Heart right ventricle (tissue), 16 donors: ENCODE data around the gene PAX2. TPM values are rescaled to one million over a fixed set of nuclear protein-coding genes. Genes with fewer than 3 reads are reported as not detected.

Experiments
- ATAC-seq, 8 donors: fragments of 200-7000 bp; cut with Tn5 transposase; one replicate each; pipeline ENCODE4 v1.9.1; 2020; ENCODE audit warnings: mild to moderate bottlenecking in 8 of 8, moderate library complexity in 8 of 8, moderate number of reproducible peaks in 1 of 8
- DNase-seq, 2 donors: peaks; one replicate each; pipeline ENCODE4 v3.0.0-alpha.2; 2020
- H3K27ac ChIP-seq, 10 donors: fragments of 200-600 bp; sonication (generic) in 2 of 10; one replicate each; pipeline versions ENCODE4 v1.5.0 to v1.8.0; 2020 to 2022; ENCODE audit warnings: mild to moderate bottlenecking in 3 of 10
- H3K27me3 ChIP-seq, 7 donors: fragments of 200-600 bp; one replicate each; pipeline ENCODE4 v1.8.0; 2021 to 2022; ENCODE audit warnings: mild to moderate bottlenecking in 2 of 7
- H3K36me3 ChIP-seq, 9 donors: fragments of 200-600 bp; sonication (generic) in 1 of 9; one replicate each; pipeline versions ENCODE4 v1.5.0 to v1.8.0; 2020 to 2022; ENCODE audit warnings: mild to moderate bottlenecking in 2 of 9
- H3K4me1 ChIP-seq, 9 donors: fragments of 200-600 bp; sonication (generic) in 1 of 9; one replicate each; pipeline versions ENCODE4 v1.5.0 to v1.8.0; 2020 to 2022; ENCODE audit warnings: mild to moderate bottlenecking in 4 of 9
- H3K4me3 ChIP-seq, 10 donors: fragments of 200-600 bp; sonication (generic) in 2 of 10; one replicate each; pipeline versions ENCODE4 v1.5.0 to v1.8.0; 2020 to 2022; ENCODE audit warnings: mild to moderate bottlenecking in 7 of 10, moderate library complexity in 2 of 10
- H3K9me3 ChIP-seq, 11 donors: fragments of 200-600 bp in 10 of 11; sonication (generic) in 2 of 11; one replicate each; pipeline versions ENCODE4 v1.5.0 to v1.8.0; 2013 to 2022; ENCODE audit warnings: mild to moderate bottlenecking in 2 of 11, control low read depth in 1 of 11, moderate library complexity in 1 of 11
- WGBS, 2 donors: extraction: QIAGEN DNeasy Blood & Tissue Kit; methylation state at CpG; one replicate each; pipeline ENCODE4 v1.1.7; 2013; ENCODE audit warnings: inconsistent platforms in 1 of 2; 5-methylcytosine and 5-hydroxymethylcytosine counted together
- intact Hi-C, 10 donors: fragments of 100-400 bp; cut with DNase I; formaldehyde crosslinking; loops; one replicate each; pipeline versions ENCODE4 v1.11.1 to v1.14.2; 2022
- polyA plus RNA-seq, 2 donors: library from polyadenylated mRNA; stranded (reverse); fragments of 200-250 nt; gene quantifications; one replicate each; pipeline ENCODE4 v1.2.3, GENCODE V29; 2013
- total RNA-seq, 10 donors: library from RNA; stranded (reverse); fragmentation: NEBNext Ultra II Directional in 3 of 10; extraction: Animal tissue kit (Norgen Biotek cat#: 25700) in 3 of 10; gene quantifications; one replicate each; pipeline versions ENCODE4 v1.2.1 to v1.2.4, GENCODE V29; 2021 to 2023
- TF ChIP-seq, protein P1 (sequence below), 9 donors: fragments of 200-600 bp; sonication (generic) in 2 of 9; IDR thresholded peaks; one replicate each; pipeline versions ENCODE4 v1.5.0 to v1.8.0; 2021 to 2022; ENCODE audit warnings: antibody characterized with exemption in 9 of 9, mild to moderate bottlenecking in 5 of 9, moderate library complexity in 1 of 9
- donor health status: Arrhythmogenic right ventricular cardiomyopathy.
- donor health status: ischemic (EF 13 %, LVEDD 7.1; RV severe dilation, severe dysfunction).
- donor health status: healthy with polysubstance abuse.
- donor health status: DM: no; HTN: yes; CAD: no.
- donor health status: DM: no; HTN: no; CAD: no.
- donor health status: ischemic (EF 25% LVEDD 6.9; RV normal size, moderate dysfunction).
- donor health status: ischemic (EF 25% LVEDD 5.7; RV mildly dilated, moderate dysfunction).
- donor health status: healthy.
- donor health status: DM: yes; HTN: yes; CAD: no.
- donor health status: Ischemic cardiomyopathy.
- donor health status: ischemic (EF 35%, LVEDD 5.7; RV mildly dilated, moderate dysfunction).
- donor health status: nonischemic (EF 11% LVEDD 7.7; RV severe dilation, severe dysfunction).
- donor health status: DM: yes; HTN: yes; CAD: no.
- donor health status: PGD.
- donor health status: ischemic (EF 29% LVEDD 5.4; RV normal size, mild dysfunction).
- donor health status: nonischemic (EF 23%, LVEDD 6.1; RV moderate dilation, normal function).

PAX2 gene
- total and polyA plus RNA-seq, 12 donors = not detected

DNA sequence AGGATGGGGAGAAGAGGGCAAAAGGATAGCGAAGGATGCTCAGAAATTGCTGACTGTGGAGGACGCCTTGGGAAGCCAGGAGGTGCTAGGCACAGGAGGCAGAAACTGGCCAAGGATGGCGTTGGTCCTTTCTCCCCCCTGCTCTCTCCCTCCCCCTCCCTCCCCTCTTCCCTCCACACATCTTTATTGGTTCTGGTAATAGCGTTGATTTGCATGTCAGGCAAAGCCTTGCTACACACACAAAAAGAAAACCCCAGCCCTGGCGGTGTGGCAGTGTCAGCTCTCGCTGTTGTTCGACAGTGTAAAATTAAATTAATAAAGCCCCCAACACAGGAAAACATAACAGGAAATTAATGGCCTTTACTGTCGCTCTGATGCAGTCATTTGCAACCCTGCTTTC, 47.2 kb downstream of the PAX2 start:
- Histone ChIP-seq H3K27me3 (peaks cover 0 to 87% (median 63%) of the 10 kb centered on the region in 7 donors), H3K4me1 (no peaks in the 10 kb centered on the region), H3K9me3 (no peaks in the 10 kb centered on the region), H3K27ac (no peak overlapping the region), H3K4me3 (no peak overlapping the region), H3K36me3 (no peaks in the 10 kb centered on the region)
- TF ChIP-seq, protein P1, sequence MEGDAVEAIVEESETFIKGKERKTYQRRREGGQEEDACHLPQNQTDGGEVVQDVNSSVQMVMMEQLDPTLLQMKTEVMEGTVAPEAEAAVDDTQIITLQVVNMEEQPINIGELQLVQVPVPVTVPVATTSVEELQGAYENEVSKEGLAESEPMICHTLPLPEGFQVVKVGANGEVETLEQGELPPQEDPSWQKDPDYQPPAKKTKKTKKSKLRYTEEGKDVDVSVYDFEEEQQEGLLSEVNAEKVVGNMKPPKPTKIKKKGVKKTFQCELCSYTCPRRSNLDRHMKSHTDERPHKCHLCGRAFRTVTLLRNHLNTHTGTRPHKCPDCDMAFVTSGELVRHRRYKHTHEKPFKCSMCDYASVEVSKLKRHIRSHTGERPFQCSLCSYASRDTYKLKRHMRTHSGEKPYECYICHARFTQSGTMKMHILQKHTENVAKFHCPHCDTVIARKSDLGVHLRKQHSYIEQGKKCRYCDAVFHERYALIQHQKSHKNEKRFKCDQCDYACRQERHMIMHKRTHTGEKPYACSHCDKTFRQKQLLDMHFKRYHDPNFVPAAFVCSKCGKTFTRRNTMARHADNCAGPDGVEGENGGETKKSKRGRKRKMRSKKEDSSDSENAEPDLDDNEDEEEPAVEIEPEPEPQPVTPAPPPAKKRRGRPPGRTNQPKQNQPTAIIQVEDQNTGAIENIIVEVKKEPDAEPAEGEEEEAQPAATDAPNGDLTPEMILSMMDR (IDR thresholded peaks at IDR 0.05) = no peak
- ATAC-seq (no peak), DNase-seq (no peak)
- WGBS, 2 donors = 78 to 81% methylated on average over 8 of the region's 8 CpGs
- intact Hi-C loops = no loop called here

DNA sequence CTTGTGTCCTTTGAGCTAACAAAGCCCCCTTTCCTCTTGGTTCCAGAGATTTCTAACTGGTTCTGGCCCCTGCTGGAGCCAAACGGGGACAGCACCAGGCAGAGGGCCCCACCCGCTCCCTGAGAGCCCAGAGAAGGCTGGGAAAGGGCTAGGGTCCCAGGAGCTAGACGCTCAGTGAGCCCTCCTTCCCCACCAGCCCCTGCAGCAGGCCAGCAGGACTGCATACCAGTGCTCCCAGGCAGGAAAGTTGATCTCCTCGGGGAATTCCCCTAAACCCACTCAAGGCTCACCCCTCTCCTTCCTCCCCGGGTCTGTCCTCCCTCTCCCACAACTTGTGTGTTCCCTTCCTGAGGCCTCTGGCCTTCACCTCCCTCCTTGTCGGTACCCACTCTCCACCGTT, 47.7 kb downstream of the PAX2 start:
- Histone ChIP-seq H3K36me3 (no peaks in the 10 kb centered on the region), H3K4me1 (no peaks in the 10 kb centered on the region), H3K9me3 (no peaks in the 10 kb centered on the region), H3K4me3 (no peak overlapping the region), H3K27ac (no peak overlapping the region), H3K27me3 (peaks cover 0 to 87% (median 63%) of the 10 kb centered on the region in 7 donors)
- 60 to 61% methylated on average over 7 of the region's 7 CpGs for WGBS, 2 donors
- intact Hi-C loops = no loop called here
- DNase-seq (no peak), ATAC-seq (no peak)
- TF ChIP-seq, protein P1 (IDR thresholded peaks at IDR 0.05) = no peak

DNA sequence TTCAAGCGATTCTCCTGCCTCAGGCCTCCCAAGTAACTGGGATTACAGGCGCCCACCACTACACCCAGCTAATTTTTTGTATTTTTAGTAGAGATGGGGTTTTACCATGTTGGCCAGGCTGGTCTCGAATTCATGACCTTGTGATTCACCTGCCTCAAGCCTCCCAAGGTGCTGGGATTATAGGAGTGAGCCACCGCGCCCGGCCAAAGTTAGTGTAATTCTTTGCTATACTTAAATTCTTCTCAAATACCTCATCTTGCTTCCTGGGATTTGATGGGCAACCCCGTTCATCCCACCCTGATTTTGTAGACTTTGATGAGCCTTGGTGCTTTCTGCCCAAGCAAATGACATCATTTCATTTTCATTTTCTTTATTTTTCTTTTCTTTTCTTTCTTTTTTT, 54.5 kb downstream of the PAX2 start:
- no peak for ATAC-seq
- peaks cover 0 to 95% (median 89%) of the 10 kb centered on the region in 7 donors for H3K27me3 ChIP-seq
- intact Hi-C loops = no loop called here

DNA sequence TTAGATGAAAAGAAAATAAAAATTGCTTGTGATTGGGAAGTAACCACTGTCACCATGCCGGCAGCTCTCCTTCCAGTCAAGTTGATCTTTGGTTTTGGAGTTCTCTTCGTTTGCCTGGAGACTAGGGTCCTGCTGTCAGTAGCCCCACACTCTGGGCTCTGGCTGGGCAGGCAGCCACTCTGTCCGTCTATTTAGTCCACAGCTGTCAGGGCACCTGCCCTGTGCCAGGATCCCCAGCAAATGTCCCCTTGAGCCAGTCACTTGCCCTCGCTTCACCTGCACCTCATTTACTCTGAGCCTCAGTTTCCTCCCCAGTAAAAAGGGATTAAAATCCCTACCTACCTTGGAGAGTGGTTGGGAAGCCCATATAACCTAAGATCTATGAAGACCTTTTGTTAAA, 55.5 kb downstream of the PAX2 start:
- peaks cover 0 to 97% (median 89%) of the 10 kb centered on the region in 7 donors for H3K27me3 ChIP-seq

More for the DNA sequence above, 54.5 kb downstream of the PAX2 start:
- no peak overlapping the region for H3K27ac ChIP-seq
- no peaks in the 10 kb centered on the region for H3K36me3 ChIP-seq
- no peaks in the 10 kb centered on the region for H3K4me1 ChIP-seq
- H3K9me3 ChIP-seq = no peaks in the 10 kb centered on the region
- TF ChIP-seq, protein P1 (IDR thresholded peaks at IDR 0.05) = no peak
- H3K4me3 ChIP-seq = no peak overlapping the region
- DNase-seq = no peak
- WGBS, 2 donors = 90 to 91% methylated on average over 7 of the region's 7 CpGs

More for the DNA sequence above, 55.5 kb downstream of the PAX2 start:
- H3K4me1 ChIP-seq = no peaks in the 10 kb centered on the region
- WGBS, 2 donors = 58 to 62% methylated on average over 4 of the region's 4 CpGs
- no peaks in the 10 kb centered on the region for H3K9me3 ChIP-seq
- ATAC-seq (no peak), DNase-seq (no peak)
- intact Hi-C loops = no loop called here
- TF ChIP-seq, protein P1 (IDR thresholded peaks at IDR 0.05) = no peak
- H3K36me3 ChIP-seq = no peaks in the 10 kb centered on the region
- no peak overlapping the region for H3K4me3 ChIP-seq
- no peak overlapping the region for H3K27ac ChIP-seq
